Esophagus squamous epithelium (tissue), 5 donors: ENCODE results near the gene ATP8B1. TPM values are rescaled to one million over a fixed set of nuclear protein-coding genes. Genes with fewer than 3 reads are reported as not detected.

Experiments
- DNase-seq: peaks from one replicate; lab custom pipeline; 2025; lab: John Stamatoyannopoulos, UW
- H3K27ac ChIP-seq, 4 donors: fragments of 200-600 bp; sonication (generic); one replicate each; pipeline ENCODE4 v1.5.1; 2016 to 2019; ENCODE audit warnings: mild to moderate bottlenecking in 1 of 4
- H3K27me3 ChIP-seq, 4 donors: fragments of 200-600 bp; sonication (generic); 1 replicate in 3 of 4; 2 replicates in 1 of 4; pipeline versions ENCODE4 v1.5.1 to v1.6.0; 2017 to 2021; ENCODE audit warnings: antibody characterized with exemption in 1 of 4
- H3K36me3 ChIP-seq, 3 donors: fragments of 200-600 bp; sonication (generic); one replicate each; pipeline ENCODE4 v1.5.1; 2016 to 2019
- H3K4me1 ChIP-seq, 3 donors: fragments of 200-600 bp; sonication (generic); one replicate each; pipeline ENCODE4 v1.5.1; 2017 to 2019
- H3K4me3 ChIP-seq, 4 donors: fragments of 200-600 bp; sonication (generic); 1 replicate in 3 of 4; 2 replicates in 1 of 4; pipeline ENCODE4 v1.5.1; 2016 to 2019; ENCODE audit warnings: mild to moderate bottlenecking in 2 of 4, moderate library complexity in 1 of 4
- H3K9me3 ChIP-seq, 3 donors: fragments of 200-600 bp; sonication (generic); one replicate each; pipeline ENCODE4 v1.5.1; 2016 to 2019
- POLR2A ChIP-seq, 4 donors: fragments of 450-650 bp; IDR thresholded peaks; one replicate each; pipeline ENCODE4 v1.6.1; 2017; ENCODE audit warnings: antibody characterized with exemption in 4 of 4, mild to moderate bottlenecking in 4 of 4, moderate library complexity in 3 of 4
- WGBS, 2 donors: methylation state at CpG; one replicate each; pipeline ENCODE4 v1.1.5; 2018; 5-methylcytosine and 5-hydroxymethylcytosine counted together
- intact Hi-C: fragments of 100-400 bp; cut with DNase I; formaldehyde crosslinking; loops from one replicate; pipeline ENCODE4 v1.15.0; 2022
- total RNA-seq, 4 donors: library from RNA; depleted of rRNA; stranded (reverse); fragments of >200 nt; gene quantifications; one replicate each; pipeline ENCODE4 v1.1.0, GENCODE V29; 2016
- TF ChIP-seq, protein P1 (sequence below), 6 experiments: fragments of 450-650 bp in 4 of 6; fragments of 200-600 bp in 2 of 6; sonication (generic) in 2 of 6; IDR thresholded peaks; one replicate each; pipeline ENCODE4 v1.5.1; 2016 to 2019; ENCODE audit warnings: antibody characterized with exemption in 6 of 6, mild to moderate bottlenecking in 4 of 6, moderate library complexity in 4 of 6
- donor health status: DM: yes; HTN: yes; CAD: no.

ATP8B1 gene
- total RNA-seq, 4 donors from 2014 or later, result 20.2 to 39.1 (median 35.6) TPM

DNA sequence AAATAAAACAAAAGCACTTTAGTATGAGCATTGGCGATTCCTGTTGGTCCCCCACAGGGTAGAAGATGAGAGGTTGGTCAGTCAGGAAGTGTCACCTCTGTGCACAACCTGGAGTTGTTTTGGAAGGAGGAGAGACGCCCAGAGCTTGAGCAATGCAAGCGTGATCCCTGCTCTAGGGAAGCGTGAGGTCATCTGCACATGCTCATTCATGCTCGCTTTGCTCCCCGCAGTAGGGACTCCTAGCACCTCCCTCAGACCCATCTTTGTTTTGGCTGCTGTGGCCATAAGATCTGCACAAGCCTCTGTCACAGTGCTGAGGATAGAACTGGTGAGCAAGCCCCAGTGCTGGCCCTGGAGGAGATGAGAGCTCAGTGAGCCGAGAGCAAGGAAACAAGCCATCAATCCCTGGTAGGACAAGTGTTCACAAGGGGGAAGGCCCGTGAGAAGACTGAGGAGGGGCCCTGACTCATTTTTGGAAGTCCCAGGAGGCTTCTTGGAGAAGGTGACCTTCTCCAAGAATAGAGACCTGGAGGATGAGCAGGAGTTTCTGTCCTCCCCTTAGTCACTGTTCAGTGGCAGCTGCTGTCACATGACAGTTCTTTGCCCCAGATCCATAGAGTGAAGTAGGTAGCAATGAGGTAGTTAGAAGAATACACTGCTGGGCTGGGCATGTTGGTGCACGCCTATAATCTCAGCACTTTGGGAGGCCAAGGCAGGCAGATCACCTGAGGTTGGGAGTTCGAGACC is 13.3 kb upstream of the ATP8B1 start:
- Histone ChIP-seq H3K4me3 (no peak overlapping the region), H3K27ac (no peak overlapping the region), H3K9me3 (no peaks in the 10 kb centered on the region), H3K4me1 (peaks cover 0 to 12% (median 5%) of the 10 kb centered on the region in 3 donors), H3K27me3 (no peaks in the 10 kb centered on the region), H3K36me3 (no peaks in the 10 kb centered on the region)
- intact Hi-C loops, result loop anchor here (10.0 kb wide), 1 partner anchor 162 kb away; no protein-coding TSS in a partner anchor
- no peak for DNase-seq
- TF ChIP-seq POLR2A (IDR thresholded peaks at IDR 0.05), result no peak
- TF ChIP-seq, protein P1, sequence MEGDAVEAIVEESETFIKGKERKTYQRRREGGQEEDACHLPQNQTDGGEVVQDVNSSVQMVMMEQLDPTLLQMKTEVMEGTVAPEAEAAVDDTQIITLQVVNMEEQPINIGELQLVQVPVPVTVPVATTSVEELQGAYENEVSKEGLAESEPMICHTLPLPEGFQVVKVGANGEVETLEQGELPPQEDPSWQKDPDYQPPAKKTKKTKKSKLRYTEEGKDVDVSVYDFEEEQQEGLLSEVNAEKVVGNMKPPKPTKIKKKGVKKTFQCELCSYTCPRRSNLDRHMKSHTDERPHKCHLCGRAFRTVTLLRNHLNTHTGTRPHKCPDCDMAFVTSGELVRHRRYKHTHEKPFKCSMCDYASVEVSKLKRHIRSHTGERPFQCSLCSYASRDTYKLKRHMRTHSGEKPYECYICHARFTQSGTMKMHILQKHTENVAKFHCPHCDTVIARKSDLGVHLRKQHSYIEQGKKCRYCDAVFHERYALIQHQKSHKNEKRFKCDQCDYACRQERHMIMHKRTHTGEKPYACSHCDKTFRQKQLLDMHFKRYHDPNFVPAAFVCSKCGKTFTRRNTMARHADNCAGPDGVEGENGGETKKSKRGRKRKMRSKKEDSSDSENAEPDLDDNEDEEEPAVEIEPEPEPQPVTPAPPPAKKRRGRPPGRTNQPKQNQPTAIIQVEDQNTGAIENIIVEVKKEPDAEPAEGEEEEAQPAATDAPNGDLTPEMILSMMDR (IDR thresholded peaks at IDR 0.05), result no peak
- 53 to 65% methylated on average over 7 to 8 of the region's 10 CpGs for WGBS, 2 donors

DNA sequence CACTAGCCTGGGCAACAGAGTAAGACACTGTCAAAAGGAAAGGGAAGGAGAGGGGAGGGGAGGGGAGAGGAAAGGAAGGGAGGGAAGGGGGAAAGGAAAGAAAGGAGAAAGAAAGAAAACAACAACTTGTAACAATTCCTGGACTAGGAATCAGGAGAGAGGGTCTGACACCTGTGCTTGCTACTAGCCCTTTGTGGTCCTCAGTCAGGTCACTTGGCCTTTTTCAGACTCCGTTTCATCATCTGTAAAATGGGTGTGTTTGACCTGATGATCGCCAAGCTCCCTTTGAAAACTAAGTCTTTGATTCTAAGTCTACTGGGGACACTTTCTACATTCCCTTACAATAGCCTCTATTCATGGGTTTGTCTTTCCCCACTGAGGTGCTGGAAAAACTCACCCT is 11.4 kb upstream of the ATP8B1 start:
- no peaks in the 10 kb centered on the region for H3K36me3 ChIP-seq
- H3K4me3 ChIP-seq, result no peak overlapping the region
- no peak for TF ChIP-seq POLR2A (IDR thresholded peaks at IDR 0.05)
- TF ChIP-seq, protein P1 (IDR thresholded peaks at IDR 0.05), result no peak
- no peak for DNase-seq
- WGBS, 2 donors, result 88 to 94% methylated on average over 2 of the region's 2 CpGs
- H3K4me1 ChIP-seq, result peaks cover 0 to 1% (median 0%) of the 10 kb centered on the region in 3 donors
- no peak overlapping the region for H3K27ac ChIP-seq
- intact Hi-C loops, result loop anchor here (10.0 kb wide), 1 partner anchor 160 kb away; no protein-coding TSS in a partner anchor
- H3K27me3 ChIP-seq, result no peaks in the 10 kb centered on the region
- no peaks in the 10 kb centered on the region for H3K9me3 ChIP-seq

- H3K27me3 ChIP-seq, result no peaks in the 10 kb centered on the region
- peaks cover 0 to 3% (median 0%) of the 10 kb centered on the region in 3 donors for H3K4me1 ChIP-seq
- no peak for TF ChIP-seq POLR2A (IDR thresholded peaks at IDR 0.05)
- TF ChIP-seq, protein P1 (IDR thresholded peaks at IDR 0.05), result no peak
- intact Hi-C loops, result loop anchor here (10.0 kb wide), 1 partner anchor 158 kb away; no protein-coding TSS in a partner anchor
- no peaks in the 10 kb centered on the region for H3K36me3 ChIP-seq
- H3K27ac ChIP-seq, result no peak overlapping the region
- DNase-seq, result no peak
- H3K9me3 ChIP-seq, result no peaks in the 10 kb centered on the region
- H3K4me3 ChIP-seq, result no peak overlapping the region
These were observed 10.1 kb upstream of the ATP8B1 start for GRCh38 chr18:57813245-57813644.

DNA sequence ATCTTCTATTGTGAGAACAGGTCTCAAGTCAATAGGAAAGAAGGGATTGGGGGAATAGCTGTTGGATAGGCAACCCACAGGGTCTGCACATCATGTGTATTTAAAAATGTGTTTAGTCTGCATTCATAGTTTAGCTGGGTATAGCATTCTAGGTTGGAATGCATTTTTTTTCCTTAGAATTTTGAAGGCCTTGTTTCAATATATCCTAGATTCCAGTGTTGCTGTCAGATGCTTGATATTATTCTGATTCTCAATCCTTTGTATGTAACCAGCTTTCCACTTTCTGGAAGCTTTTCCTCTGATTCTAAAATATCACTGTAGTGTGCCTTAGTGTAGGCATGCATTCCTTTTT is 9.0 kb upstream of the ATP8B1 start:
- H3K9me3 ChIP-seq, result no peaks in the 10 kb centered on the region
- no peaks in the 10 kb centered on the region for H3K27me3 ChIP-seq
- no peak for DNase-seq
- H3K4me3 ChIP-seq, result no peak overlapping the region
- H3K36me3 ChIP-seq, result no peaks in the 10 kb centered on the region
- intact Hi-C loops, result loop anchor here (10.0 kb wide), 1 partner anchor 157 kb away; no protein-coding TSS in a partner anchor
- no peak overlapping the region for H3K27ac ChIP-seq
- no peak for TF ChIP-seq POLR2A (IDR thresholded peaks at IDR 0.05)
- TF ChIP-seq, protein P1 (IDR thresholded peaks at IDR 0.05), result no peak
- peaks cover 2 to 14% (median 6%) of the 10 kb centered on the region in 3 donors for H3K4me1 ChIP-seq

- no peaks in the 10 kb centered on the region for H3K36me3 ChIP-seq
- intact Hi-C loops, result loop anchor here (10.0 kb wide), 1 partner anchor 157 kb away; no protein-coding TSS in a partner anchor
- H3K4me3 ChIP-seq, result no peak overlapping the region
- no peaks in the 10 kb centered on the region for H3K27me3 ChIP-seq
- H3K27ac ChIP-seq, result no peak overlapping the region
- WGBS, 2 donors, result 78 to 89% methylated on average over 4 of the region's 4 CpGs
- H3K4me1 ChIP-seq, result peaks cover 7 to 19% (median 11%) of the 10 kb centered on the region in 3 donors
- H3K9me3 ChIP-seq, result no peaks in the 10 kb centered on the region
- DNase-seq, result no peak
- TF ChIP-seq, protein P1 (IDR thresholded peaks at IDR 0.05), result no peak
- TF ChIP-seq POLR2A (IDR thresholded peaks at IDR 0.05), result no peak
These were observed 8.5 kb upstream of the ATP8B1 start for GRCh38 chr18:57811477-57812125.
